Activated CD4-positive, alpha-beta T cell treated with anti-CD3 and anti-CD28 coated beads, Interleukin-10, Interleukin-2, amounts not matched to agents 100 ng/mL and 50 ng/mL, durations not matched to agents 16 hours and 8 hours (primary cell): ENCODE measurements around the gene ENTREP3.

Experiments
- DNase-seq: peaks from one replicate; pipeline ENCODE4 v3.0.0-alpha.2; 2020

The ENTREP3 gene

GRCh38 chr1:155197901-155198546 lies 57.3 kb downstream of the ENTREP3 start:
- no peak for DNase-seq
